Measurements from ENCODE around the gene PCDHGB1. TPM values are rescaled to one million over a fixed set of nuclear protein-coding genes. Genes with fewer than 3 reads are reported as not detected.
"Not testable (repeated sequence)": the region's sequence is repeated elsewhere in the genome, so short reads cannot be mapped to it uniquely, and the experiment has no call there.

The PCDHGB1 gene
- total RNA-seq, 6 donors from 2014 or later = 0.76 to 6.3 (median 1.3) TPM

- Histone ChIP-seq H3K27ac (no peak within 1 kb of the TSS), H3K4me3 (peak within 1 kb of the TSS in 2 of 4 donors; percentile 5 to 26), H3K9me3 (peaks cover 42 to 68% (median 52%) of the 10 kb centered on the region in 4 donors), H3K36me3 (no peaks in the 10 kb centered on the region), H3K4me1 (no peaks in the 10 kb centered on the region), H3K27me3 (no peaks in the 10 kb centered on the region)
- no peak for TF ChIP-seq POLR2A (IDR thresholded peaks at IDR 0.05)
- TF ChIP-seq, protein P1, sequence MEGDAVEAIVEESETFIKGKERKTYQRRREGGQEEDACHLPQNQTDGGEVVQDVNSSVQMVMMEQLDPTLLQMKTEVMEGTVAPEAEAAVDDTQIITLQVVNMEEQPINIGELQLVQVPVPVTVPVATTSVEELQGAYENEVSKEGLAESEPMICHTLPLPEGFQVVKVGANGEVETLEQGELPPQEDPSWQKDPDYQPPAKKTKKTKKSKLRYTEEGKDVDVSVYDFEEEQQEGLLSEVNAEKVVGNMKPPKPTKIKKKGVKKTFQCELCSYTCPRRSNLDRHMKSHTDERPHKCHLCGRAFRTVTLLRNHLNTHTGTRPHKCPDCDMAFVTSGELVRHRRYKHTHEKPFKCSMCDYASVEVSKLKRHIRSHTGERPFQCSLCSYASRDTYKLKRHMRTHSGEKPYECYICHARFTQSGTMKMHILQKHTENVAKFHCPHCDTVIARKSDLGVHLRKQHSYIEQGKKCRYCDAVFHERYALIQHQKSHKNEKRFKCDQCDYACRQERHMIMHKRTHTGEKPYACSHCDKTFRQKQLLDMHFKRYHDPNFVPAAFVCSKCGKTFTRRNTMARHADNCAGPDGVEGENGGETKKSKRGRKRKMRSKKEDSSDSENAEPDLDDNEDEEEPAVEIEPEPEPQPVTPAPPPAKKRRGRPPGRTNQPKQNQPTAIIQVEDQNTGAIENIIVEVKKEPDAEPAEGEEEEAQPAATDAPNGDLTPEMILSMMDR (IDR thresholded peaks at IDR 0.05) = peak in 2 of 6 experiments; percentile 13 to 18
- WGBS, 2 donors = 8 to 20% methylated on average over 14 to 23 of the region's 27 CpGs
- ATAC-seq (ENCODE audit: low FRiP score in 2 of 2) = peak in 1 of 2 donors; percentile 16
- DNase-seq = peak in 1 of 2 donors; percentile 19
Measured at GRCh38 chr5:141338538-141339306, 11.2 kb upstream of the PCDHGB1 start, which contains the start of gene PCDHGA2. Gene PCDHGA2, plus strand, starts transcription at chr5:141338760.

DNA sequence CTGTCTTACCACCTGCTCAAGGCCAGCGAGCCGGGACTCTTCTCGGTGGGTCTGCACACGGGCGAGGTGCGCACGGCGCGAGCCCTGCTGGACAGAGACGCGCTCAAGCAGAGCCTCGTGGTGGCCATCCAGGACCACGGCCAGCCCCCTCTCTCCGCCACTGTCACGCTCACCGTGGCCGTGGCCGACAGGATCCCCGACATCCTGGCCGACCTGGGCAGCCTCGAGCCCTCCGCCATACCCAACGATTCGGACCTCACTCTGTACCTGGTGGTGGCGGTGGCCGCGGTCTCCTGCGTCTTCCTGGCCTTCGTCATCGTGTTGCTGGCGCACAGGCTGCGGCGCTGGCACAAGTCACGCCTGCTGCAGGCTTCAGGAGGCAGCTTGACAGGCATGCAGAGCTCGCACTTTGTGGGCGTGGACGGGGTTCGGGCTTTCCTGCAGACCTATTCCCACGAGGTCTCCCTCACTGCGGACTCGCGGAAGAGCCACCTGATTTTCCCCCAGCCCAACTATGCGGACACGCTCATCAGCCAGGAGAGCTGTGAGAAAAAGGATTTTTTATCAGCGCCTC lies 9.0 kb upstream of the PCDHGB1 start:
- H3K27me3 ChIP-seq; H3K36me3 ChIP-seq; ATAC-seq (ENCODE audit: low FRiP score in 2 of 2); H3K27ac ChIP-seq; H3K4me1 ChIP-seq; H3K4me3 ChIP-seq: not testable (repeated sequence)
- DNase-seq = peak in 1 of 2 donors; percentile 72
- 39 to 80% methylated on average over 7 to 22 of the region's 45 CpGs for WGBS, 2 donors
- peaks cover 34 to 78% (median 60%) of the 10 kb centered on the region in 4 donors for H3K9me3 ChIP-seq

- Histone ChIP-seq H3K4me3 (no peak overlapping the region), H3K27ac (no peak overlapping the region), H3K4me1 (no peaks in the 10 kb centered on the region), H3K9me3 (peaks cover 32 to 84% (median 59%) of the 10 kb centered on the region in 4 donors), H3K36me3 (no peaks in the 10 kb centered on the region), H3K27me3 (no peaks in the 10 kb centered on the region)
- TF ChIP-seq EP300 (IDR thresholded peaks at IDR 0.05) (no peak), POLR2AphosphoS5 (IDR thresholded peaks at IDR 0.05) (no peak), POLR2A (IDR thresholded peaks at IDR 0.05) (no peak)
- TF ChIP-seq, protein P1 (IDR thresholded peaks at IDR 0.05) = no peak
- DNase-seq (no peak), ATAC-seq (ENCODE audit: low FRiP score in 2 of 2) (no peak)
- WGBS, 2 donors = 10 to 24% methylated on average over 1 of the region's 1 CpG
Measured at GRCh38 chr5:141342773-141343172, 7.1 kb upstream of the PCDHGB1 start.

DNA sequence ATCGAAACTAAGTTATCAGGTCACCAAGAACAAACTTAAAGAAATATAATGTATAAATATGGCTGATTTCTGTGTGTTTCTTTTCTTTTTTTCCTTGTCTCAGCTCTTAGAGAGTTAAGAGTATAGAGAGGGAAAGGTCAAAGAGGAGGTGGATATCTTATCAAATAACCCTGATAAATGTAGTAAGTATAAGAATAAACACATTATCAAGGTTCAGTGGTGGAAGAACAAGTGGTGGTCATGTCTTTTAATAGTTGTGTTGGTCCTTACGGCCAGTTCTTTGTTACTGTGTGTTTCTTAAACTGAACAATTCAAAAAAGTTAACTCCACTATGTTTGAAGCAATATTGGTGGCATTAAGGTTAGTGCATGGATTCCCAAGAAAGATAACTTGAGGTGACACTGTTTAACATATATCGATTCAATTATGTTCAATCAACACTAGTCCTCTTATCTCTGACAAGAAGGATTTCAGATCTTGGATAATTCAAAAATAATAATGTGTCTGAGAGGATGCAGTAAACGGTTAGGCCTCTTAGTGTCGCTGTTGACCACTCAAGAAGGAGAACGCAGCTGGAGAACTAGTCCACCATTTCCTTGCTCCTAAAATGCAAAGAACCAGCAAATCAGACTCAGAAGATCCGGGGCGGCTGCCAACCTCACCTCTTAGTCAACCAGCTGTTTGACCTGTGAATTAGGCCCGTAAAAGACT lies 6.5 kb upstream of the PCDHGB1 start, which contains the start of gene PCDHGA3:
Gene PCDHGA3 (plus strand): TSS at position 588 of the 711 bp plus-strand sequence. CDS start 205 bp downstream, outside the sequence.
- ATAC-seq (ENCODE audit: low FRiP score in 2 of 2) (no peak), DNase-seq (no peak)
- H3K27me3 ChIP-seq = no peaks in the 10 kb centered on the region
- H3K4me3 ChIP-seq = peak within 1 kb of the TSS in 2 of 4 donors; percentile 5 to 19
- no peaks in the 10 kb centered on the region for H3K36me3 ChIP-seq
- TF ChIP-seq, protein P1 (IDR thresholded peaks at IDR 0.05) = peak in 1 of 6 experiments; percentile 12
- no peak for TF ChIP-seq POLR2A (IDR thresholded peaks at IDR 0.05)
- H3K4me1 ChIP-seq = no peaks in the 10 kb centered on the region
- no peak within 1 kb of the TSS for H3K27ac ChIP-seq
- WGBS, 2 donors = 25 to 31% methylated on average over 9 of the region's 9 CpGs
- H3K9me3 ChIP-seq = peaks cover 27 to 84% (median 52%) of the 10 kb centered on the region in 4 donors

GRCh38 chr5:141343953-141344463 lies 5.9 kb upstream of the PCDHGB1 start:
- H3K36me3 ChIP-seq = no peaks in the 10 kb centered on the region
- H3K4me3 ChIP-seq = peak overlapping the region in 2 of 4 donors; percentile 5 to 19
- no peak overlapping the region for H3K27ac ChIP-seq
- no peaks in the 10 kb centered on the region for H3K27me3 ChIP-seq
- peaks cover 21 to 78% (median 46%) of the 10 kb centered on the region in 4 donors for H3K9me3 ChIP-seq
- DNase-seq (peak in 1 of 2 donors; percentile 65), ATAC-seq (ENCODE audit: low FRiP score in 2 of 2) (no peak)
- H3K4me1 ChIP-seq = no peaks in the 10 kb centered on the region
- 24 to 30% methylated on average over 31 of the region's 31 CpGs for WGBS, 2 donors
- TF ChIP-seq, protein P1 (IDR thresholded peaks at IDR 0.05) = no peak
- TF ChIP-seq EP300 (IDR thresholded peaks at IDR 0.05) = no peak
- TF ChIP-seq POLR2AphosphoS5 (IDR thresholded peaks at IDR 0.05) = no peak
- TF ChIP-seq POLR2A (IDR thresholded peaks at IDR 0.05) = no peak
